Lung (tissue), 12 donors: ENCODE data around the gene KLF11. TPM values are rescaled to one million over a fixed set of nuclear protein-coding genes. Genes with fewer than 3 reads are reported as not detected.

Source experiments
- ATAC-seq: fragments of 200-7000 bp; cut with Tn5 transposase; one replicate; pipeline ENCODE4 v1.9.1; 2020; ENCODE audit warnings: moderate number of reproducible peaks; ENCODE audit not compliant: insufficient read depth, low FRiP score
- DNase-seq, 3 donors: peaks; one replicate each; pipeline ENCODE4 v3.0.0-alpha.2; 2013 to 2017
- H3K27ac ChIP-seq, 2 donors: one replicate each; pipeline ENCODE4 v1.5.1; 2013; ENCODE audit warnings: mild to moderate bottlenecking in 2 of 2, moderate library complexity in 2 of 2, control low read depth in 1 of 2, inconsistent platforms in 1 of 2, low read depth in 1 of 2, low read length in 1 of 2
- H3K27me3 ChIP-seq, 3 donors: one replicate each; pipeline ENCODE4 v1.5.1; 2013; ENCODE audit warnings: low read length in 2 of 3; ENCODE audit not compliant: control insufficient read depth in 3 of 3, insufficient read depth in 3 of 3
- H3K36me3 ChIP-seq, 4 donors: one replicate each; pipeline ENCODE4 v1.5.1; 2013; ENCODE audit warnings: low read length in 4 of 4, mild to moderate bottlenecking in 1 of 4, moderate library complexity in 1 of 4; ENCODE audit not compliant: control insufficient read depth in 4 of 4, insufficient read depth in 4 of 4
- H3K4me1 ChIP-seq, 5 donors: one replicate each; pipeline ENCODE4 v1.5.1; 2013; ENCODE audit warnings: low read length in 5 of 5, mild to moderate bottlenecking in 2 of 5, moderate library complexity in 1 of 5; ENCODE audit not compliant: control insufficient read depth in 5 of 5, insufficient read depth in 5 of 5
- H3K4me3 ChIP-seq: one replicate; pipeline ENCODE4 v1.5.1; 2013; ENCODE audit warnings: mild to moderate bottlenecking, control low read depth, moderate library complexity
- H3K9ac ChIP-seq, 2 donors: one replicate each; pipeline ENCODE4 v1.5.1; 2013; ENCODE audit warnings: low read length in 2 of 2, control low read depth in 1 of 2; ENCODE audit not compliant: insufficient read depth in 1 of 2
- H3K9me3 ChIP-seq, 4 donors: one replicate each; pipeline ENCODE4 v1.5.1; 2013; ENCODE audit warnings: low read length in 3 of 4, mild to moderate bottlenecking in 1 of 4, moderate library complexity in 1 of 4; ENCODE audit not compliant: control insufficient read depth in 4 of 4, insufficient read depth in 3 of 4
- CTCF ChIP-seq: IDR thresholded peaks from 2 replicates; pipeline ENCODE4 v1.5.1; 2012; ENCODE audit warnings: mild to moderate bottlenecking; ENCODE audit errors: control extremely low read depth, extremely low read depth
- WGBS, 2 donors: extraction: QIAGEN DNeasy Blood & Tissue Kit; methylation state at CpG; one replicate each; pipeline ENCODE4 v1.1.7; 2013; 5-methylcytosine and 5-hydroxymethylcytosine counted together
- polyA plus RNA-seq, 2 donors: library from polyadenylated mRNA; stranded (reverse); fragments of 200-250 nt; gene quantifications; one replicate each; pipeline ENCODE4 v1.2.1, GENCODE V29; 2013
- total RNA-seq, 2 donors: library from RNA; depleted of rRNA in 1 of 2; stranded (reverse); fragments of >200 nt in 1 of 2; gene quantifications; one replicate each; pipeline ENCODE4 v1.2.1, GENCODE V29; 2014 to 2021
- donor health status: control.
- donor health status: control.
- donor health status: Bipolar disorder and iron deficiency.
- donor health status: healthy.
- donor health status: DM: yes; HTN: yes; CAD: no.

Gene KLF11
- total and polyA plus RNA-seq, 4 donors, result 7.4 to 21.8 (median 17.3) TPM

DNA sequence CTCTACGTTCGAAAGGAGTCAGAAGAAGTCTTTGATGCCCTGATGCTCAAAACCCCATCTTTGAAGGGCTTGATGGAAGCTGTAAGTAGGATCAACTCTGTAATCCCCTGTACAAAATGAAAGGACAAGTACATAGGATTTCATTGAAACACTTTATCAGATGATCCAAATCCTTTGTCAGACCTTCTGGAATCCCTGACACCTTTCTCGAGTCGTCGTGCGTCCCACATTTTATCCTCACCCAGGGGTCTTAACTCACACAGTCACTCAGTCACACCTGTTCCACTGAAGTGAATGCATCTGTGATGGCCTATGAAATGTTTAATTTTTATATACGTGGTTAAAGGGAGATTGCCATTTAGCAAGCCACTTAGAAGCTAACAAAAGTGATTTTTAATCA is 47.0 kb upstream of the KLF11 start:
- WGBS, 2 donors, result 93 to 96% methylated on average over 7 of the region's 7 CpGs
- no peak overlapping the region for H3K9ac ChIP-seq
- ATAC-seq, result no peak
- no peaks in the 10 kb centered on the region for H3K27me3 ChIP-seq
- TF ChIP-seq CTCF, result no peak
- peaks cover 0 to 9% (median 0%) of the 10 kb centered on the region in 5 donors for H3K4me1 ChIP-seq
- no peak overlapping the region for H3K4me3 ChIP-seq
- peaks cover 0 to 1% (median 0%) of the 10 kb centered on the region in 4 donors for H3K9me3 ChIP-seq
- H3K27ac ChIP-seq, result no peak overlapping the region
- H3K36me3 ChIP-seq, result peaks cover 0 to 6% (median 0%) of the 10 kb centered on the region in 4 donors
- no peak for DNase-seq

- TF ChIP-seq CTCF, result no peak
- WGBS, 2 donors, result 67 to 75% methylated on average over 7 of the region's 7 CpGs
- peaks cover 0 to 1% (median 0%) of the 10 kb centered on the region in 4 donors for H3K9me3 ChIP-seq
- ATAC-seq, result no peak
- H3K36me3 ChIP-seq, result peaks cover 0 to 6% (median 0%) of the 10 kb centered on the region in 4 donors
- H3K4me3 ChIP-seq, result no peak overlapping the region
- no peaks in the 10 kb centered on the region for H3K27me3 ChIP-seq
- DNase-seq, result no peak
- peaks cover 0 to 6% (median 0%) of the 10 kb centered on the region in 5 donors for H3K4me1 ChIP-seq
- no peak overlapping the region for H3K27ac ChIP-seq
- H3K9ac ChIP-seq, result no peak overlapping the region
Measured at GRCh38 chr2:9997936-9998335, 45.4 kb upstream of the KLF11 start.

DNA sequence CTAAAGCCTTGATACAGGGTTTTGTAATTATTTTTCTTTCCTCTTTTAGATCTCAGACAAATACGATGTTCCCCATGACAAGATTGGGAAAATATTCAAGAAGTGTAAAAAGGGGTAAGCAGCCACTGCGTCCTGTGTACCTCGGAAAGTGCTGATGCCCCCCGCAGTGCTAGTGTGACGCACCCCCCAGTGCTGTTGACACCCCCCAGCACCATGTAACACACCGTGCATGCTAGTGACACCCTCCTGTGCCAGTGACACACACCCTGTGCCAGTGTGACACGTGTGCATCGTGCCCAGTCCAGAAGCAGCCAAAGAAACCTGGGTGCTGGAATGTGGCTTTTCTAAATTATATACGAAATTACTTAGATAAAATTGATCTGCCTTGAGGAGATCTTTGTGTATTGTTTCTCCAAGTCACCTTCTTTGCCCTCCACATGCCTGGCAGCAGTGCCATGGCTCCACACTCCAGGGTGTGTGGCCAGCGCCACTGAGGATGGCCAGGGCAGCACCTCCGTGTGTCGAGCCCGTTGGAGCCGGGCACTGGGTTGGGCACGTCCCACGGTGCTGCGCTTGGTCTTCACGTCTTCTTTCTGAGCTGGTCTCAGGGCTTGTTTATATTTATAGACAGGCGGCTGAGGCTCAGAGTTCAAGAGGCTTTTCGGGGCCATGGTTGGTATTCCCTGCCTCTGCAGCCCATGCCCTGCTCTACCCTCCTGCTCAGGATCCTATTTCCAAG is 44.3 kb upstream of the KLF11 start:
- Histone ChIP-seq H3K27ac (no peak overlapping the region), H3K27me3 (no peaks in the 10 kb centered on the region), H3K36me3 (peaks cover 0 to 7% (median 0%) of the 10 kb centered on the region in 4 donors), H3K4me3 (no peak overlapping the region), H3K9ac (no peak overlapping the region), H3K4me1 (peaks cover 0 to 2% (median 0%) of the 10 kb centered on the region in 5 donors), H3K9me3 (peaks cover 0 to 1% (median 0%) of the 10 kb centered on the region in 4 donors)
- ATAC-seq (no peak), DNase-seq (no peak)
- WGBS, 2 donors, result 85 to 92% methylated on average over 20 of the region's 20 CpGs
- TF ChIP-seq CTCF, result no peak
